ENCODE measurements around the gene PHF19. TPM values are rescaled to one million over a fixed set of nuclear protein-coding genes. Genes with fewer than 3 reads are reported as not detected.

The PHF19 gene
- total RNA-seq (8.9 and 40.0 TPM in 2 replicates), polyA plus RNA-seq (7.1 and 36.8 TPM in 2 replicates)

GRCh38 chr9:120876842-120877240 is at the start of gene PHF19:
PHF19 (minus strand) TSS chr9:120877188; CDS start chr9:120874741, 2,447 bp downstream.
- peak within 1 kb of the TSS; percentile 2 for H3K27ac ChIP-seq
- no peaks in the 10 kb centered on the region for H3K36me3 ChIP-seq
- peak in 1 of 2 donors; percentile 49 for DNase-seq (ENCODE audit: low read depth in 1 of 2, low spot score in 1 of 2)
- peaks cover 32% of the 10 kb centered on the region for H3K27me3 ChIP-seq
- H3K4me1 ChIP-seq (ENCODE audit: low read depth) = no peaks in the 10 kb centered on the region
- H3K9me3 ChIP-seq (ENCODE audit: low read depth) = no peaks in the 10 kb centered on the region
- H3K4me3 ChIP-seq = peak within 1 kb of the TSS; percentile 84
- TF ChIP-seq, protein P1, sequence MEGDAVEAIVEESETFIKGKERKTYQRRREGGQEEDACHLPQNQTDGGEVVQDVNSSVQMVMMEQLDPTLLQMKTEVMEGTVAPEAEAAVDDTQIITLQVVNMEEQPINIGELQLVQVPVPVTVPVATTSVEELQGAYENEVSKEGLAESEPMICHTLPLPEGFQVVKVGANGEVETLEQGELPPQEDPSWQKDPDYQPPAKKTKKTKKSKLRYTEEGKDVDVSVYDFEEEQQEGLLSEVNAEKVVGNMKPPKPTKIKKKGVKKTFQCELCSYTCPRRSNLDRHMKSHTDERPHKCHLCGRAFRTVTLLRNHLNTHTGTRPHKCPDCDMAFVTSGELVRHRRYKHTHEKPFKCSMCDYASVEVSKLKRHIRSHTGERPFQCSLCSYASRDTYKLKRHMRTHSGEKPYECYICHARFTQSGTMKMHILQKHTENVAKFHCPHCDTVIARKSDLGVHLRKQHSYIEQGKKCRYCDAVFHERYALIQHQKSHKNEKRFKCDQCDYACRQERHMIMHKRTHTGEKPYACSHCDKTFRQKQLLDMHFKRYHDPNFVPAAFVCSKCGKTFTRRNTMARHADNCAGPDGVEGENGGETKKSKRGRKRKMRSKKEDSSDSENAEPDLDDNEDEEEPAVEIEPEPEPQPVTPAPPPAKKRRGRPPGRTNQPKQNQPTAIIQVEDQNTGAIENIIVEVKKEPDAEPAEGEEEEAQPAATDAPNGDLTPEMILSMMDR (IDR thresholded peaks at IDR 0.05; ENCODE audit: low read depth, low read length) = no peak

DNA sequence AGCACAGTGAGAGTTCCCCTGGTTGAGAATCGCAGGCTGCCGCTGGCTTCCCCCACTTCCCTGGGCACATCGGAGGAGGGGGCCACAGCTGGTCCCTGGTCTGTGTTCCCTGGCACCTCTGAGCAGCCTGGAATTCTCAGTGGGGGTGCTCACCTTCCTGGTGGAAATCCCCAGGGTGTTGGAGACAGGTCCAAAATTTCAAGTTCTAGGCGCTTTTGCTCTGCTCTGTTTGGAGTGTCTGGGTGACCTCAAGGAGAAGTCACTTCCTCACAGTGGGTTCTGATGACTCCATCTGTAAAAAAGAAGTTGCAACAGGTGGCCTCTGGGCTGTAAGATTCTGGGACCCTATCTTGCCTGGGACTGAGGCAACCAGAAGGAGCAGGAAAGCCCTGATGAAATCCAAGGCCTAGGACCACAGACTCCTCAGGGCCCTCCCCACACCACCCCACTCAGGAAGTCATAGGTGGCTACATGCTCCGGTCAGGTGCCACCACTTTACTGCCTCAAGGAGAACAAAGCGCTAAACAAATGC is 49.5 kb upstream of the PHF19 start, which contains the start of gene TRAF1:
Gene TRAF1 (minus strand): TSS at position 400 of the 532 bp plus-strand sequence. CDS start 721 bp downstream, outside the sequence.
- H3K27me3 ChIP-seq = no peaks in the 10 kb centered on the region
- TF ChIP-seq, protein P1 (IDR thresholded peaks at IDR 0.05; ENCODE audit: low read depth, low read length) = no peak
- no peak within 1 kb of the TSS for H3K4me3 ChIP-seq
- no peak for DNase-seq (ENCODE audit: low read depth in 1 of 2, low spot score in 1 of 2)
- H3K36me3 ChIP-seq = no peaks in the 10 kb centered on the region
- no peaks in the 10 kb centered on the region for H3K9me3 ChIP-seq (ENCODE audit: low read depth)
- H3K4me1 ChIP-seq (ENCODE audit: low read depth) = peaks cover 17% of the 10 kb centered on the region
- H3K27ac ChIP-seq = no peak within 1 kb of the TSS

- H3K4me3 ChIP-seq = no peak overlapping the region
- no peaks in the 10 kb centered on the region for H3K36me3 ChIP-seq
- H3K4me1 ChIP-seq (ENCODE audit: low read depth) = peaks cover 21% of the 10 kb centered on the region
- TF ChIP-seq, protein P1 (IDR thresholded peaks at IDR 0.05; ENCODE audit: low read depth, low read length) = no peak
- no peaks in the 10 kb centered on the region for H3K27me3 ChIP-seq
- DNase-seq (ENCODE audit: low read depth in 1 of 2, low spot score in 1 of 2) = peak in 1 of 2 donors; percentile 87
- no peaks in the 10 kb centered on the region for H3K9me3 ChIP-seq (ENCODE audit: low read depth)
- H3K27ac ChIP-seq = no peak overlapping the region
Measured at GRCh38 chr9:120925535-120926396, 48.8 kb upstream of the PHF19 start.

- H3K27ac ChIP-seq = no peak overlapping the region
- TF ChIP-seq, protein P1 (IDR thresholded peaks at IDR 0.05; ENCODE audit: low read depth, low read length) = no peak
- no peaks in the 10 kb centered on the region for H3K36me3 ChIP-seq
- H3K4me1 ChIP-seq (ENCODE audit: low read depth) = peaks cover 29% of the 10 kb centered on the region
- no peaks in the 10 kb centered on the region for H3K9me3 ChIP-seq (ENCODE audit: low read depth)
- no peaks in the 10 kb centered on the region for H3K27me3 ChIP-seq
- no peak overlapping the region for H3K4me3 ChIP-seq
- no peak for DNase-seq (ENCODE audit: low read depth in 1 of 2, low spot score in 1 of 2)
Measured at GRCh38 chr9:120924698-120925534, 47.9 kb upstream of the PHF19 start.

GRCh38 chr9:120923620-120924328 is 46.8 kb upstream of the PHF19 start:
- Histone ChIP-seq H3K9me3 (ENCODE audit: low read depth) (no peaks in the 10 kb centered on the region), H3K4me1 (ENCODE audit: low read depth) (peaks cover 36% of the 10 kb centered on the region), H3K36me3 (no peaks in the 10 kb centered on the region), H3K27ac (no peak overlapping the region), H3K27me3 (no peaks in the 10 kb centered on the region), H3K4me3 (no peak overlapping the region)
- TF ChIP-seq, protein P1 (IDR thresholded peaks at IDR 0.05; ENCODE audit: low read depth, low read length) = no peak
- no peak for DNase-seq (ENCODE audit: low read depth in 1 of 2, low spot score in 1 of 2)

Measured in cardiac muscle cell (in vitro differentiated cells and primary cell).